Nephron (organoid): ENCODE data around the gene INSC.

ENCODE experiments used
- H3K27ac Mint-ChIP-seq, 3 experiments: 2 replicates each; pipeline ENCODE4 v1.8.0; 2020; ENCODE audit warnings: mixed read lengths in 3 of 3, mild to moderate bottlenecking in 2 of 3, moderate library complexity in 1 of 3
- H3K27me3 Mint-ChIP-seq: 2 replicates; pipeline ENCODE4 v1.8.0; 2021; ENCODE audit warnings: low read depth, mild to moderate bottlenecking, moderate library complexity, mixed read lengths
- H3K36me3 Mint-ChIP-seq: 2 replicates; pipeline ENCODE4 v1.8.0; 2020; ENCODE audit warnings: low read depth, mixed read lengths
- H3K4me1 Mint-ChIP-seq: 2 replicates; pipeline ENCODE4 v1.8.0; 2020; ENCODE audit warnings: mixed read lengths
- H3K4me3 Mint-ChIP-seq, 3 experiments: 2 replicates each; pipeline ENCODE4 v1.8.0; 2020; ENCODE audit warnings: mild to moderate bottlenecking in 3 of 3, mixed read lengths in 3 of 3, moderate library complexity in 2 of 3
- H3K9me3 Mint-ChIP-seq: 2 replicates; pipeline ENCODE4 v1.8.0; 2020; ENCODE audit warnings: mixed read lengths
- CTCF ChIP-seq, 3 experiments: fragments of 200-600 bp; sonication (generic); IDR thresholded peaks; one replicate each; pipeline ENCODE4 v1.5.0; 2021; ENCODE audit warnings: antibody characterized with exemption in 3 of 3; ENCODE audit not compliant: unreplicated experiment in 3 of 3

Gene INSC

GRCh38 chr11:15095736-15096228, 18.9 kb upstream of the INSC start:
- no peaks in the 10 kb centered on the region for H3K36me3 Mint-ChIP-seq
- peaks cover 25% of the 10 kb centered on the region for H3K27me3 Mint-ChIP-seq
- H3K4me1 Mint-ChIP-seq, result no peaks in the 10 kb centered on the region
- no peaks in the 10 kb centered on the region for H3K9me3 Mint-ChIP-seq
- no peak for TF ChIP-seq CTCF (IDR thresholded peaks at IDR 0.05; ENCODE audit: unreplicated experiment in 3 of 3)
- H3K4me3 Mint-ChIP-seq, result no peak overlapping the region
- no peak overlapping the region for H3K27ac Mint-ChIP-seq

DNA sequence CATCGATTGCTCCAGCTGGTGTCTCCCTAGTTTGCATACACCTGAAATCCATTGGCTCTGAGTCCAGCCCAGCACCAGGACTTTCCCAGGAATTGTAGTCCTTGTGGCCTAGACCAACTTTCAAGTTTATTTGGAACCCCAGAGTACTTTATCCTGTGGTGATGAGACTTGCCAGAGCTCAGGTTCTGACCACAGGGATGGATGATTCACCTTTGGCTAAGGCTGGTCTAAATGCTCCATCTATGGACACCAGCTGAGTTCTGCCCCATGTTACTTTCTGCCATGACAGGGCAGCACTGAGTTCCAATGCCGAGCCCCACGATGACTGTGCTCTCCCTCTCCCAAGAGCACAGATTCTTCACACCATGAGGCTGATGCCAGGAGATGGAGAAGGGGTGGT, 17.3 kb upstream of the INSC start:
- TF ChIP-seq CTCF (IDR thresholded peaks at IDR 0.05; ENCODE audit: unreplicated experiment in 3 of 3), result no peak
- H3K4me3 Mint-ChIP-seq, result no peak overlapping the region
- H3K4me1 Mint-ChIP-seq, result no peaks in the 10 kb centered on the region
- H3K27ac Mint-ChIP-seq, result no peak overlapping the region
- H3K27me3 Mint-ChIP-seq, result peaks cover 30% of the 10 kb centered on the region
- no peaks in the 10 kb centered on the region for H3K36me3 Mint-ChIP-seq
- peaks cover 4% of the 10 kb centered on the region for H3K9me3 Mint-ChIP-seq

DNA sequence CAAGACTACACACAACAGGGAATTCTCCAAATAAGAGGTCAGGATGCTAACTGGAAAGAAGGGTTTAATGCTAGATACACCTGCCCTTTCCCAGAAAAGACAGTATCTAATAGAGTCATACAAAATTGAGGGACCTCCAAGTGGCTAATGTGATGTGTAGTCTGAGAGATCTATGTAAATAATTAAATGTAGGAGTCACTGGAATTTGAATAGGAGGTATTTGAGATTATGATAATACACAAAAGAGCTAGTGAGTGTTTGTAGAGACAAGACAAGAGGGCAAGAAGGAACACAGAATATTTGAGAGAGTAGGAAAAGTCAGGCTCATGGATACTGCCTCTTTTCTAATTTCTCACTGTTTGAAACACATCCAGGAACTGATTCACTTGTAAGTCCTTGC, 15.5 kb upstream of the INSC start:
- no peaks in the 10 kb centered on the region for H3K4me1 Mint-ChIP-seq
- H3K9me3 Mint-ChIP-seq, result peaks cover 14% of the 10 kb centered on the region
- TF ChIP-seq CTCF (IDR thresholded peaks at IDR 0.05; ENCODE audit: unreplicated experiment in 3 of 3), result no peak

GRCh38 chr11:15101072-15101709, 13.5 kb upstream of the INSC start:
- Mint-ChIP-seq H3K27ac (no peak overlapping the region), H3K36me3 (no peaks in the 10 kb centered on the region), H3K9me3 (peaks cover 14% of the 10 kb centered on the region), H3K4me3 (no peak overlapping the region), H3K27me3 (peaks cover 27% of the 10 kb centered on the region), H3K4me1 (no peaks in the 10 kb centered on the region)
- peak; percentile 85 to 95 (median 95) for TF ChIP-seq CTCF (IDR thresholded peaks at IDR 0.05; ENCODE audit: unreplicated experiment in 3 of 3)

More for the DNA sequence above, 15.5 kb upstream of the INSC start:
- Mint-ChIP-seq H3K36me3 (no peaks in the 10 kb centered on the region), H3K4me3 (no peak overlapping the region), H3K27me3 (peaks cover 30% of the 10 kb centered on the region), H3K27ac (no peak overlapping the region)

- H3K4me1 Mint-ChIP-seq, result no peaks in the 10 kb centered on the region
- peaks cover 14% of the 10 kb centered on the region for H3K9me3 Mint-ChIP-seq
- H3K4me3 Mint-ChIP-seq, result no peak overlapping the region
- no peak overlapping the region for H3K27ac Mint-ChIP-seq
- TF ChIP-seq CTCF (IDR thresholded peaks at IDR 0.05; ENCODE audit: unreplicated experiment in 3 of 3), result no peak
- H3K27me3 Mint-ChIP-seq, result peaks cover 20% of the 10 kb centered on the region
- no peaks in the 10 kb centered on the region for H3K36me3 Mint-ChIP-seq
These were observed 10.6 kb upstream of the INSC start for GRCh38 chr11:15104166-15104565.
